Measurements from ENCODE around the gene AHCYL1. TPM values are rescaled to one million over a fixed set of nuclear protein-coding genes. Genes with fewer than 3 reads are reported as not detected.

The AHCYL1 gene
- total RNA-seq, 1 donor from 2014 or later: 31.6 TPM

DNA sequence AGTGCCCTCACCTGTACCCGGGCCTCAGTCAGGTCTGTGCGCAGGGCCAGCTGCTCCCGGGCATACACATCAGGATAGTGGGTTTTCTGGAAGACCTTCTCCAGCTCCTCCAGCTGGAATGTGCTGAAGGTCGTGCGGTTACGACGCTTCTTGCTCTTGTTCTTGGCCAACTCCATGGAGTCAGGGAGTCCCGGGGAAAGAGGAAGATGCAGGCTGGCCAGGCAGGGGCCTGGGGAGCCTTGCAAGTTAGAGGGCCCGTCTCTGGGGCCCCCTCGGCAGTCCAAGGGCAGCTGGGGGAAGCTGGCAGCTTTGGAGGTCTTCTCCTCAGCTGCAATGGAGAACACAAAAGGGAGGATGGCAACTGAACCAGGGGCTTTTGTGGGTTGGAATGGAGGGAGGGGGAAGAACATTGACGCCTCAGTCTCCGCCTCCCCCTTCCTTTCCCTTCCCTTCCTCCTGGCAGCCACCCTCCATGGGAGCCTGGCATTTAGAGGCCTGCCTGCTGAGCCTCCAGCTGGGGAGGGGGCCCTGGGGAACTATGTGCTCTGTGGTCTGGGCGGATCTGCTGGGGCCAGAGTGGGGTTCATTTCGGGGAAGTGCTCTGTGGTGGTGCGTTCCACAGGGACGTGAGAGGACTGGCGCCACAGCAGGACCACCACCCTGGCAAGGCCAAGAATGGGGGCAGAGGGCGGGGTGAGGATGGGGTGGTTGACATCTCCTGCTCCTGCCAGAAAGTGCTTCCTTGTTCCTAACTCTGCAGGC, 80.2 kb downstream of the AHCYL1 start:
- H3K36me3 ChIP-seq (ENCODE audit: control insufficient read depth, insufficient read depth, low read length): peaks cover 2% of the 10 kb centered on the region
- FAIRE-seq: no peak
- H3K27me3 ChIP-seq (ENCODE audit: control insufficient read depth, insufficient read depth, low read length): peaks cover 31% of the 10 kb centered on the region
- no peak for DNase-seq (ENCODE audit: low read depth)
- TF ChIP-seq, protein P1, sequence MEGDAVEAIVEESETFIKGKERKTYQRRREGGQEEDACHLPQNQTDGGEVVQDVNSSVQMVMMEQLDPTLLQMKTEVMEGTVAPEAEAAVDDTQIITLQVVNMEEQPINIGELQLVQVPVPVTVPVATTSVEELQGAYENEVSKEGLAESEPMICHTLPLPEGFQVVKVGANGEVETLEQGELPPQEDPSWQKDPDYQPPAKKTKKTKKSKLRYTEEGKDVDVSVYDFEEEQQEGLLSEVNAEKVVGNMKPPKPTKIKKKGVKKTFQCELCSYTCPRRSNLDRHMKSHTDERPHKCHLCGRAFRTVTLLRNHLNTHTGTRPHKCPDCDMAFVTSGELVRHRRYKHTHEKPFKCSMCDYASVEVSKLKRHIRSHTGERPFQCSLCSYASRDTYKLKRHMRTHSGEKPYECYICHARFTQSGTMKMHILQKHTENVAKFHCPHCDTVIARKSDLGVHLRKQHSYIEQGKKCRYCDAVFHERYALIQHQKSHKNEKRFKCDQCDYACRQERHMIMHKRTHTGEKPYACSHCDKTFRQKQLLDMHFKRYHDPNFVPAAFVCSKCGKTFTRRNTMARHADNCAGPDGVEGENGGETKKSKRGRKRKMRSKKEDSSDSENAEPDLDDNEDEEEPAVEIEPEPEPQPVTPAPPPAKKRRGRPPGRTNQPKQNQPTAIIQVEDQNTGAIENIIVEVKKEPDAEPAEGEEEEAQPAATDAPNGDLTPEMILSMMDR (IDR thresholded peaks at IDR 0.05; ENCODE audit: insufficient read depth, low read length, severe bottlenecking): no peak
- no peak overlapping the region for H3K4me3 ChIP-seq (ENCODE audit: low read depth, low read length)

GRCh38 chr1:110065841-110066240, 81.3 kb downstream of the AHCYL1 start:
- FAIRE-seq: no peak
- no peak for DNase-seq (ENCODE audit: low read depth)
- Histone ChIP-seq H3K4me3 (ENCODE audit: low read depth, low read length) (no peak overlapping the region), H3K36me3 (ENCODE audit: control insufficient read depth, insufficient read depth, low read length) (no peaks in the 10 kb centered on the region), H3K27me3 (ENCODE audit: control insufficient read depth, insufficient read depth, low read length) (peaks cover 36% of the 10 kb centered on the region)
- TF ChIP-seq, protein P1 (IDR thresholded peaks at IDR 0.05; ENCODE audit: insufficient read depth, low read length, severe bottlenecking): no peak

DNA sequence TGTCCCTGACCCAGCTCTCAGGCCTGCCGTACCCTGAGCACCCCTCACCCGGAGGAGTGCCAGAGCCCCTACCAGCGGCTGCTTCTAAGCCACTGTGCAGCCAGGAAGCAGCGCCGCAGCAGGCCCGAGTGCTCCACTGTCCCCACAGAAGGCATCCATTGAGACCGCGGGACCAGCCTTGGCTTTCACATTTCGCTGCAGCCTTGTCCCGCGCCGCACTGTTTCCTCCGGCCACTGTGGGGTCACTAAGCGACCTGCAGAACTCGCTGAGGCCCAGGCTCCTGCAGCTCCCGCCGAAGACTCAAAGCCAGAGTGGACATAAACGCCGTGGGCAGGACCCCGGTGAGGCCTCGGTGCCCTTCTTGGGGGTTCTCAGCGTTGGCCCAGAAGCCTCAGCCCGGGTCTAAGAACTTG, 82.9 kb downstream of the AHCYL1 start:
- TF ChIP-seq, protein P1 (IDR thresholded peaks at IDR 0.05; ENCODE audit: insufficient read depth, low read length, severe bottlenecking): no peak
- Histone ChIP-seq H3K36me3 (ENCODE audit: control insufficient read depth, insufficient read depth, low read length) (no peaks in the 10 kb centered on the region), H3K4me3 (ENCODE audit: low read depth, low read length) (no peak overlapping the region), H3K27me3 (ENCODE audit: control insufficient read depth, insufficient read depth, low read length) (peaks cover 42% of the 10 kb centered on the region)
- FAIRE-seq: no peak
- DNase-seq (ENCODE audit: low read depth): no peak

DNA sequence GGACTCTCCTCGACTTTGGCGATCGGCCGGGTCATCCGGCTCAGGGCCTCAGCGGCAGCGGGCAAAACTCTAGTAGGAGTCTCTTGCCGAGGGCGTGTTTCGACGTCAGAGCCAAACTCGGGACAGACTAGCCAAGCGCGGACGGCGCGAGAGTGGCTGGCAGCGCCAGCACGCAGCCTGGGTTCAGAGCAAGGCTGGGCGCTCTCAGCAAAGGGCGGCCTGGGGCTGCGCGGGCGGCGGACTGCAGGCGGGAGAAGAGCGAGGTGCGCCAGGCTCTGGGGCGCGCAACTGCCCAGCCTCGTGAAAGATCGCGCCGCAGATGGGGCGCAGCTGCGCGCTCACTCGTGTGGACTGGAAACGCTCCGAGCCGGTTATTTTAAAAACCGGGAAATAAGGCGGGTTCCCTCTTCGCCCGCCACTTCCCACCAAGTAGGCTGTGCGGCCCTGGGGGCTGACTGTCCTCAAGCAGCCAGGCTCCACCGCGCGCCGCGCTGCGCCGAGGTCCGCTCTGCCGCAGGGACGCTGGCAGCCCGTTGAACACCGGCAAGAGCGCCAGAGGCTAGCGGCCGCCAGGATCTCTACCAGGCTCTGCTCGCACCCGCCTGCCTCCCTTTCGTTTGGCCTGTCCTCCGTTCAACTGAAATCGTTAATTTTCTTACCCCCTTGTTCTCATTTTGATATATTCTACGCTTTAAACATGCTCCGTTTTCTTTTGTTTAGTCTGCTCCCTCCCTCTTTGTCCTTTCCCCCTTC, 83.5 kb downstream of the AHCYL1 start:
- no peaks in the 10 kb centered on the region for H3K36me3 ChIP-seq (ENCODE audit: control insufficient read depth, insufficient read depth, low read length)
- H3K27me3 ChIP-seq (ENCODE audit: control insufficient read depth, insufficient read depth, low read length): peaks cover 42% of the 10 kb centered on the region
- TF ChIP-seq, protein P1 (IDR thresholded peaks at IDR 0.05; ENCODE audit: insufficient read depth, low read length, severe bottlenecking): no peak
- FAIRE-seq: no peak
- no peak for DNase-seq (ENCODE audit: low read depth)
- H3K4me3 ChIP-seq (ENCODE audit: low read depth, low read length): no peak overlapping the region

DNA sequence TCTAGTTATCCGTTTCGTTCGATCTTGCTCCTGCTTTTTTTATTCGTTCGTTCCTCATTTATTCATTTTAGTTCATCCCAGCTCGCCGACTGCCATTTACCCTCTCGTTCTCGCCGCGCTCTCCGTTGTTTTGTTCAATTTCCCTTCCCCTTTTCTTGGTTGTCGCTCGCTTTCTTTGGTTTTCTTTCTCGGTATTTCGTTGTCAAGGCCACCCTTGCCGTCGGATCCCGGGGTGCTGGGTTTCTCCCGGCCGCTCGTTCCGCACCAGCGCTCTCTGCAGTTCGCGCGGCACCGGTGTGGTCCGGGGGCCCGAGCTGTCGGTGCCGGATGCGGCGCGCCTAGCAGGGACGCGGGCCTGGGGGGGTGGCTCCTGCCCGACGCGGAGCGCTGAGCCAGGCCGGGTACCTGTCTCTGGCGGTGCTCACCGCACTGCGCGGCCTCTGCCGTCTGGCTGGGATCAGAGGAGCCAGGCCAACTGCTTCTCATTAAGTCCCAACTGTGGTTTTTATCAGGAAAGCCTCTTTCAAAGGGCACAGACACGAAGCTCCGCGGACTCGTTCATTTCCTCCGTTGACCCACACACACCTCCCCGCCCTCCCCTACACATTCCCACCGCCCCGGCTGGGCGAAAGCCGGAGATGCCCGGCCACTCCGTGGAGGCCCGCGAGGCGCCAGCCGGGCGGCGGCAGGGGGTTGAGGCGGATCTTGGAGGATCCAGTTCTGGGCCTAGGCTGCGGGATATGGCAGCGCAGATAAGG, 84.3 kb downstream of the AHCYL1 start:
- TF ChIP-seq, protein P1 (IDR thresholded peaks at IDR 0.05; ENCODE audit: insufficient read depth, low read length, severe bottlenecking): no peak
- DNase-seq (ENCODE audit: low read depth) (no peak), FAIRE-seq (no peak)
- Histone ChIP-seq H3K36me3 (ENCODE audit: control insufficient read depth, insufficient read depth, low read length) (no peaks in the 10 kb centered on the region), H3K27me3 (ENCODE audit: control insufficient read depth, insufficient read depth, low read length) (peaks cover 42% of the 10 kb centered on the region), H3K4me3 (ENCODE audit: low read depth, low read length) (no peak overlapping the region)

All from bronchial epithelial cell (primary cell).